NOMO-1 (cell line): ENCODE measurements around the gene RMND5B.

Source experiments
- DNase-seq, 2 experiments: peaks; one replicate each; lab custom pipeline; 2025; ENCODE audit not compliant: unreplicated experiment in 2 of 2; lab: John Stamatoyannopoulos, UW

Gene RMND5B

GRCh38 chr5:178113141-178113787, 17.6 kb upstream of the RMND5B start, which contains the start of gene N4BP3:
N4BP3 (plus strand) TSS chr5:178113532; CDS start chr5:178119584, 6,052 bp downstream.
- DNase-seq: peak; percentile 69 to 76

GRCh38 chr5:178113841-178114324, 16.9 kb upstream of the RMND5B start:
- DNase-seq: no peak

- DNase-seq: no peak
Measured at GRCh38 chr5:178114325-178115135, 16.3 kb upstream of the RMND5B start.

DNA sequence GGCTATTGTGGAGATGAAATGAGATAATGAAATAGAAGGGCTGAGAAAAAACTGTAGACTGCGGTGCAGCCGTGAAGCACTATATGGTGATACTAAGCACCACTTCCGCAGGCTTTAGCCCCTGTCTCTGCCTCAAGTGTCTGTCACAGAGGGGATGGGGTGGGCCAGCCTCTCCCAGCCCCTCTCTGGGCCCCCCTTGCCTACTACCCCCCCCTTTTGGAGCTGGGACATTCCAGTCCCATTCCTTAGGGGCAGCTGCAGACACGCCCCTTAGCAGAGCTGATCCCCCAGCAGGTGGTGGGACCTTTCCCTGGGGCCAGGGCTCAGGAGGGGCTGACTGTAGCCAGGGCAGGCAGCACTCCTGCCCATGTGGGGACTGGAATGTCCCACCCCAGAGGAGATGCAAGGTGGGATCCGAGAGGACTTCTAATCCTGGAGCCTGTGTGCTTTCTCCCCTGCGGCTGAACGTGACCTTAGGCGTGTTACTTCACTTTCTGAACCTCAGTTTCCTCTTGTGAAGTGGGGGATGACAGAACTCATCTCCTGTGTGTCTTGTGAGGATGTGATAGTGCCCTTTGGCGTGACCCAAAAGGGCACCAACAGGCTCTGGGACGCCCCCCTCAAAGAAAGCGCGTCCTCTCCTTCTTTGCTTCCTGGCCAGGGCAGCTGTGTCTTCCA, 15.5 kb upstream of the RMND5B start:
- DNase-seq: no peak

DNA sequence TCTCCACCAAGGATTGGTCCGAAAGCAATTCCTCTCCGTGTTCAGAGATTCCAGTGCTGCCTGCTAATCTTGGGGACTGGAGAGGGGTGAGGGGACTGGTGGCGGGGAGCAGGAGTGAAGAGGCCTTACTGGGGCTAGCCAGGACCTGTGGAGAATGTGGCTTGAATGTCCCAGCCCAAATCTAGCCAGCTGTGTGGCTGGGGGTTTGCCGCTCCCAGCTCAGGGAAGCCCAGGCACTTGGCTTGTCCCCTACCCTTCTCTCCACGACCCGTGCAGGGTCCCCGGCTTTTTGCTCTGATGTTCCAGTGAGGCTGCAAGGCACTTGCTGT, 15.0 kb upstream of the RMND5B start:
- DNase-seq: no peak

- DNase-seq: no peak
Measured at GRCh38 chr5:178116143-178116885, 14.5 kb upstream of the RMND5B start.

- no peak for DNase-seq
Measured at GRCh38 chr5:178117923-178118701, 12.7 kb upstream of the RMND5B start.

DNA sequence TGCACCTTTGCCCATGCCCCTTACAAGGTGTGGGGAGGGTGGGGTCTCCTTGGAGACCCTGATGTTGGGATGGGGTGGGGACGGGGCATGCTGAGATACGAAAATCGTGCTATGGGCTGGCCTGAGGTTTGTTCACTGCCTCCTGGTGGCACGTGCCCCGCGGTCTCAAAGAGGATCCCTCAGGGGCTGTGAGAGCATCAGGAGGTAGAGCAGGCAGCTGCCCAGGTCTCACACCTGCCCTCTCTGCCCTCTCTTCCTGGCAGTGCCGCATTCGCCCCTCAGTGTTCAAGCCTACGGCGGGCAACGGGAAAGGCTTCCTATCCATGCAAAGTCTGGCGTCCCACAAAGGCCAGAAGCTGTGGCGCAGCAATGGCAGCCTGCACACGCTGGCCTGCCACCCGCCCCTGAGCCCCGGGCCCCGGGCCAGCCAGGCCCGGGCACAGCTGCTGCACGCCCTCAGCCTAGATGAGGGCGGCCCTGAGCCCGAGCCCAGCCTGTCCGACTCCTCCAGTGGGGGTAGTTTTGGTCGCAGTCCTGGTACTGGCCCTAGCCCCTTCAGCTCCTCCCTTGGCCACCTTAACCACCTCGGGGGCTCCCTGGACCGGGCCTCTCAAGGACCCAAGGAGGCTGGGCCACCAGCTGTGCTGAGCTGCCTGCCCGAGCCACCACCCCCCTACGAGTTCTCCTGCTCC, 10.8 kb upstream of the RMND5B start:
- no peak for DNase-seq

DNA sequence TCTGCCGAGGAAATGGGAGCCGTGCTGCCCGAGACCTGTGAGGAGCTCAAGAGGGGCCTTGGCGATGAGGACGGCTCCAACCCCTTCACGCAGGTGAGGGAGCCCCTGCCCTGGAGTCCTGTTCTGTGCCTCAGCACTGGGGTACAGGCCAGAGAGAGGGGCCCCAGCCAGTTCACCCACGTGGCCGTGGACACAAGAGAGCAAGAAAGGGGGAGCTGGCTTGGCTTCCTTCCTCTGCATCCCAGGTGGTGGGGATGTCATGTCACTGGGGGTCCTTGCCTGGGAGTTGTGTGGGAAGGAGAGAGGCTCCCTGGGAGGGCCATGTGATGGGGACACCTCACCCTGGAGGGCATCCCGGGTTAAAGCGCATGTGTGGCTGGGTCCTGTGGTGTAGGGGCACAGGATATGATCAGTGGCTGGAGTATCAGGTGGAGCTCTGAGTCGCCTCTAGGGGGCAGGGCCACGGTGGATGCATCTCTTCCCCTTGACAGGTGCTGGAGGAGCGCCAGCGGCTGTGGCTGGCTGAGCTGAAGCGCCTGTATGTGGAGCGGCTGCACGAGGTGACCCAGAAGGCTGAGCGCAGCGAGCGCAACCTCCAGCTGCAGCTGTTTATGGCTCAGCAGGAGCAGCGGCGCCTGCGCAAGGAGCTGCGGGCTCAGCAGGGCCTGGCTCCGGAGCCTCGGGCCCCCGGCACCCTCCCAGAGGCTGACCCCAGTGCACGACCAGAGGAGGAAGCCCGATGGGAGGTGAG, 10.0 kb upstream of the RMND5B start:
- DNase-seq: peak; percentile 39 to 40

DNA sequence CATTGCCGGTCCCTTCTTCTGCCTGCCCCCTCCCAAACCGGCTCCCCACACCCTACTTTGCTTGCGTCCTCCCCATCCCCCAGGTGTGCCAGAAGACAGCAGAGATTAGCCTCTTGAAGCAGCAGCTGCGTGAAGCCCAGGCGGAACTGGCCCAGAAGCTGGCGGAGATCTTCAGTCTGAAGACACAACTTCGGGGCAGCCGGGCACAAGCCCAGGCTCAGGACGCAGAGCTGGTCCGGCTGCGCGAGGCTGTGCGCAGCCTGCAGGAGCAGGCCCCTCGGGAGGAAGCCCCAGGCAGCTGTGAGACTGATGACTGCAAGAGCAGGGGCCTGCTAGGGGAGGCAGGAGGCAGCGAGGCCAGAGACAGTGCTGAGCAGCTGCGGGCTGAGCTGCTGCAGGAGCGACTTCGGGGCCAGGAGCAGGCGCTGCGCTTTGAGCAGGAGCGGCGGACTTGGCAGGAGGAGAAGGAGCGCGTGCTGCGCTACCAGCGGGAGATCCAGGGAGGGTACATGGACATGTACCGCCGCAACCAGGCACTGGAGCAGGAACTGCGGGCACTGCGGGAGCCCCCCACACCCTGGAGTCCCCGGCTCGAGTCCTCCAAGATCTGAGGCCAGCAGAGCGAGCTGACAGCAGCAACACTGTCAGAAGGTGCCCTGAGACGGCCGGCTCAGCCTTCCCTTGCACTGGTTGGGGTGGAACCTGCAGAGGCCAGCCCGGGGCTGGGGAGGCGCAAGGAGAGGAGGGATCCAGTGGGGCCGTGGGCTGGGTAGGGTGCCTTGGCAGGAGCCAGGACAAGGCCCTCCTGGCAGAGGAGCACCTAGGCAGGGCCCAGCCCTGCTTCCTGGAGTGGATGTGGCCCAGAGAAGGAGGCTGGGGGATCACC, 9.2 kb upstream of the RMND5B start:
- no peak for DNase-seq

GRCh38 chr5:178122346-178122745, 8.5 kb upstream of the RMND5B start:
- DNase-seq: no peak

DNA sequence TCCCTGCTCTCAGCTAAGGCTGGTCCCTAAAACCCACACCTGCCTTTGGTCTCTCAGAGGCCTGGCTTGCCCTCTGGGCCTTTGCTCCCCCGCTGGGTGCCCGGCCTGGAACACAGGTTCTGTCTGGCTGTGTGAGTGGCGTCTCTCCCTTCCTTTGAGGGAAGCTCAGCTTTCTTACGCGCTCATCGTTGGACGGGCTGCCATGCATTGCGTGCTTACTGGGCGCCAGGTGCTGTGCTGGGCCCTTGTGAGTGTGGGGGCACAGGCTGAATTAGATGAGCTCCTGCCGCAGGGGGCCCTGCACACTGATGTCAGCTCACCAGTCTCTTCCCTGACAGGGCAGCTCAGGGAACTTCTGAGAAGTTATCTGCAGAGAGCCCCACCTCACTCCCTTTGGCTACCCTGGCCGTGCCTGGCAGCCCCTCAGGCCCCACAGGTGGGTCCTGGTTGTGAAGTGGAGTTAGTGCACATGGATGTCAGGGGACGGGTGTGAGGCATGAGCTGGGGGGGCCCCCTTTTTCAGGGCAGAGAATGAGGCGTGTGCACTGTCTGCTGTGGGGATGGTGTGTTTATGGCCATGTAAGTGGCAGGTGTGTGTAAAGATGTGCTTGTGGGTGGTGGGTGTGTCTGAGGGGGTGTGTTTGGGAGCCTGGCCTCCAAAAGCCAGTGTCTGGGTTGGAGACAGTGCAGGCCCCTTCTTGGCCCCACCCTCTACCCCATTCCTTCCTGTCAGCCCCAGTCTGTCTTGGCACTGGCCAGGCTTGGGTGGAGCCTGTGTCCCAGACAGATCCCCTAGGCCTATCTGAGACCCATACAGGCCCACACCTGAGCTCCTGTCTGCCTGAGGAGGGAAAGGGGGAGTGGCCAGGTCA, 7.5 kb upstream of the RMND5B start:
- no peak for DNase-seq

DNA sequence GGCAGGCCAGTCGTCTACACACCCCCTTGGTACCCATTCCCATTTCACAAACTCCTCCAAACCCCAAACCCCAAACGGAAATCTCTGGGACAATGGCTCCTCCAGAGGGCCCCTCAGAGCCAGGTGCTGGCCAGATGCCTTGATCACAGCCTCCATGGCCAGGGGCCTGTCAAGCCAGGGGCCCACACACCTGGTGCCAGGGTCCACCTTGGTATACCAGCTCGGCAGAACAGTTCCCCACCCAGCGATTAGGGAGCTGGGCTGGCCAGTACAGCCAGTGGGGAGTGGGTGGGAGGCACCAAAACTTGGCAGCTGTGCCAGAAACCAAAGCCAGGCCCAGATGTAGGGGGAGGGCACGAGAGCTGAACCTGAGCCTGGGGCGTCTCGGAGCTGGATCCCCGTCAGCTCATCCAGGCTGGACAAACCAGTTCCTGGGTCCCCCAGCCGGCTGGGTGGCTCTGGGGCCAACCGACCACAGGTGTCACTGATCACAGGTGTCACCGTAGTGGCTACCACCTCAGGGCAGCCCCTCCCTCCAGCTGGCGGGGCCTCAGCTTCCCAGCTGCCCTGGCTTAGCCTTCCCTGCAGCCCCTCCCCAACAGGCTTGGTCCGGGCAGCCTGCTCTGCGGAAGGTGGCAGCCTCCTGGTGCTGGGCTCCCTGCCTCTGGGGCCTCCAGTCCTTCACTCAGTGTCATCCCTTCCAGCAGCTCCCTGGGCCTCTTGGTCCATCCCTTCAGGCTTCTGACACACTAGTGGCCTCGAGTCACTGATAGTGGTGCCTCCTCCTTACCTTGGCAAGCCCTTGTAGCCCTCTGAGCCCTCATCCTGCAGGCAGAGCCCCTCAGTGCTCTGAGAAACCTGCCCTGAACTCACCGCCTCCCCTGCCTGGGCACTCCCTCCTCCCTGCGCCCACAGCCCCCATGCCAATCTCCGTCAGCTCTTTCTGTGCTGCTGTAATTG, 6.6 kb upstream of the RMND5B start:
- DNase-seq: no peak

DNA sequence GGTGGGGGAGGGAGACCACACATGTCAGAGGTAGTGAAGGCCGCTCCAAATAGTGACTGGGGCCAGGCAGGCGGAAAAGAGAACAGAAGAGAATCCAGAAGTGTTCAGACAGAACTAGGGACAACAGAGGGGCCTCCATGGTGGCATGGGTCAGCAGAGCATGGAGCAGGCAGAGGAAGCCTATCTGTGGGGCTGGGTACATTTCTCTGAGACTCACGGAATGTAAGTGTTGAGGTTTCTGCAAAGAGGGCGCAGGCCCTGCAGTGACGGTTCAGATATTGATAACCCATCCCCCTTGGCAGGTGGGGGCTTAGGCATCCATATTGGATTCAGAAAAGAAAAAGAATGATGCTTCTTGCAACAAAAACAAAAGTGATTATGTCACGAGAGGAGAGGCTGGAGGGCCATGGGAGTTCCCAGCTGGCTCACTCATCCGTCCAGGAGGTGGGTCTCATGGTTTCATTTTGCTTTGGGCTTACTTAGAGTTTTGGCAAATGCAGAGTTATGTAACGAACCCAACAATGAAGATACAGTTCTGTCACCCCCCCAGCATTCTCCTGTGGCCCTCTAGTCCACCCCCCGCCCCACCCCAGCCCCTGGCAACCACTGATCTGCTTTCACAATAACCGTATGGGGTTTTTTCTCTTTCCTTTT, 5.4 kb upstream of the RMND5B start:
- no peak for DNase-seq

GRCh38 chr5:178126556-178126955, 4.3 kb upstream of the RMND5B start:
- no peak for DNase-seq
